ENCODE measurements around the gene SLC22A4.

- TF ChIP-seq CTCF (IDR thresholded peaks at IDR 0.05; ENCODE audit: low read depth, low read length, missing input control) (no peak), GABPA (IDR thresholded peaks at IDR 0.05 in 1 of 2, conservative IDR thresholded peaks at IDR 0.05 in 1 of 2) (no peak), TAF1 (conservative IDR thresholded peaks at IDR 0.05) (no peak)
Observed at GRCh38 chr5:132323202-132323601, 29.0 kb downstream of the SLC22A4 start.
